T-cell (primary cell): Measurements from ENCODE around the gene FOXJ3. TPM values are rescaled to one million over a fixed set of nuclear protein-coding genes. Genes with fewer than 3 reads are reported as not detected.

Experiments used
- ATAC-seq, 4 experiments: fragments of 200-7000 bp in 3 of 4; fragments of 150-1000 bp in 1 of 4; cut with Tn5 transposase; replicated peaks in 1 of 4; 1 replicate in 3 of 4; 2 replicates in 1 of 4; pipeline ENCODE4 v1.10.0; 2021; ENCODE audit warnings: moderate library complexity in 3 of 4, mild to moderate bottlenecking in 2 of 4, moderate number of reproducible peaks in 1 of 4
- CTCF ChIA-PET, 2 donors: fragments of 300-600 bp; sonication (Branson Sonifier 250); formaldehyde crosslinking; loops; one replicate each; lab custom pipeline; 2022; ENCODE audit warnings: antibody characterized with exemption in 2 of 2; lab: Charles Lee
- POLR2A ChIA-PET, 2 donors: fragments of 300-600 bp; sonication (Branson Sonifier 250); formaldehyde crosslinking; loops; one replicate each; lab custom pipeline; 2022; ENCODE audit warnings: antibody characterized with exemption in 2 of 2; lab: Charles Lee
- DNase-seq, 35 experiments: peaks; one replicate each; pipeline versions ENCODE4 v3.0.0 to v3.0.0-alpha.2; 2013 to 2023
- H3K27ac ChIP-seq: one replicate; pipeline ENCODE4 v1.5.1; 2013; ENCODE audit warnings: low read length
- H3K27me3 ChIP-seq, 2 experiments: replicated peaks in 1 of 2; 1 replicate in 1 of 2; 2 replicates in 1 of 2; pipeline versions ENCODE4 v1.6.1 to v1.7.0; 2013; ENCODE audit warnings: low read length in 1 of 2, mixed read lengths in 1 of 2; ENCODE audit not compliant: control insufficient read depth in 2 of 2, insufficient read depth in 2 of 2; ENCODE audit errors: extremely low read depth in 1 of 2
- H3K36me3 ChIP-seq, 2 donors: 1 replicate in 1 of 2; 2 replicates in 1 of 2; pipeline versions ENCODE4 v1.6.1 to v1.7.0; 2013; ENCODE audit warnings: low read length in 1 of 2; ENCODE audit not compliant: control insufficient read depth in 2 of 2, insufficient read depth in 1 of 2; ENCODE audit errors: extremely low read depth in 1 of 2
- H3K4me1 ChIP-seq, 2 experiments: 1 replicate in 1 of 2; 2 replicates in 1 of 2; pipeline versions ENCODE4 v1.6.1 to v1.7.0; 2013; ENCODE audit warnings: low read length in 2 of 2, mixed read lengths in 1 of 2; ENCODE audit not compliant: insufficient read depth in 2 of 2, control insufficient read depth in 1 of 2; ENCODE audit errors: extremely low read depth in 1 of 2
- H3K4me3 ChIP-seq, 2 donors: 1 replicate in 1 of 2; 2 replicates in 1 of 2; pipeline versions ENCODE4 v1.5.1 to v1.7.0; 2013; ENCODE audit warnings: mild to moderate bottlenecking in 2 of 2, low read length in 1 of 2, moderate library complexity in 1 of 2; ENCODE audit not compliant: control insufficient read depth in 1 of 2; ENCODE audit errors: extremely low read depth in 1 of 2
- H3K9me3 ChIP-seq: 2 replicates; pipeline ENCODE4 v1.7.0; 2013
- H3K27ac Mint-ChIP-seq, 2 donors: one replicate each; pipeline ENCODE4 v1.8.0; 2020 to 2021; ENCODE audit warnings: mild to moderate bottlenecking in 2 of 2, mixed read lengths in 2 of 2
- H3K27me3 Mint-ChIP-seq, 2 donors: one replicate each; pipeline ENCODE4 v1.8.0; 2021 to 2022; ENCODE audit warnings: mixed read lengths in 2 of 2
- H3K36me3 Mint-ChIP-seq: one replicate; pipeline ENCODE4 v1.8.0; 2021; ENCODE audit warnings: mixed read lengths
- H3K4me1 Mint-ChIP-seq, 3 donors: one replicate each; pipeline ENCODE4 v1.8.0; 2020 to 2022; ENCODE audit warnings: mixed read lengths in 3 of 3, mild to moderate bottlenecking in 1 of 3
- H3K4me3 Mint-ChIP-seq, 3 donors: one replicate each; pipeline ENCODE4 v1.8.0; 2020 to 2022; ENCODE audit warnings: mild to moderate bottlenecking in 3 of 3, mixed read lengths in 3 of 3, moderate library complexity in 3 of 3
- H3K9me3 Mint-ChIP-seq, 3 donors: one replicate each; pipeline ENCODE4 v1.8.0; 2020 to 2022; ENCODE audit warnings: mixed read lengths in 3 of 3
- WGBS: methylation state at CpG from one replicate; pipeline ENCODE4 v1.1.5; 2013; ENCODE audit warnings: missing lambda C conversion rate; ENCODE audit not compliant: insufficient coverage; 5-methylcytosine and 5-hydroxymethylcytosine counted together
- total RNA-seq, 35 experiments: library from RNA in 6 of 35; stranded (reverse) in 6 of 35; fragments of 120-200 nt in 1 of 35; gene quantifications; one replicate each; pipeline versions ENCODE4 v1.2.1 to v1.2.4 and lab custom pipeline; 2013 to 2026

The FOXJ3 gene
- total RNA-seq, 5 donors from 2014 or later (not counting 1 experiment from before 2014, with no cell fraction given): 71.4 to 87.7 (median 77.8) TPM

- no peaks in the 10 kb centered on the region for H3K36me3 Mint-ChIP-seq
- Histone ChIP-seq H3K4me3 (no peak overlapping the region), H3K27ac (no peak overlapping the region), H3K27me3 (no peaks in the 10 kb centered on the region), H3K9me3 (no peaks in the 10 kb centered on the region), H3K4me1 (peaks cover 0 to 18% of the 10 kb centered on the region in 2 experiments), H3K36me3 (no peaks in the 10 kb centered on the region)
- H3K4me3 Mint-ChIP-seq: no peak overlapping the region
- H3K4me1 Mint-ChIP-seq: peaks cover 16 to 30% (median 19%) of the 10 kb centered on the region in 3 donors
- ChIA-PET POLR2A (interaction anchor here (0.5 to 0.7 kb wide), 2 partner anchors 1623 to 1628 kb away, joined by 3 read pairs; no protein-coding TSS in a partner anchor), CTCF (interaction anchor here in 1 of 2 donors (0.7 kb wide), 1 partner anchor 20 kb away, joined by 3 read pairs; no protein-coding TSS in a partner anchor)
- ATAC-seq (no peak), DNase-seq (no peak)
- H3K27me3 Mint-ChIP-seq: peaks cover 0 to under 1% of the 10 kb centered on the region in 2 donors
- no peak overlapping the region for H3K27ac Mint-ChIP-seq
- 100% methylated on average over 1 of the region's 2 CpGs for WGBS
- H3K9me3 Mint-ChIP-seq: no peaks in the 10 kb centered on the region
Observed at GRCh38 chr1:42340093-42340492, 5.1 kb upstream of the FOXJ3 start.

GRCh38 chr1:42336978-42337377, 1.9 kb upstream of the FOXJ3 start:
- peak overlapping the region in 2 of 3 donors; percentile 18 to 21 for H3K4me3 Mint-ChIP-seq
- no peak overlapping the region for H3K27ac ChIP-seq
- no peaks in the 10 kb centered on the region for H3K36me3 ChIP-seq
- no peaks in the 10 kb centered on the region for H3K27me3 ChIP-seq
- no peaks in the 10 kb centered on the region for H3K36me3 Mint-ChIP-seq
- CTCF ChIA-PET: no interaction called here
- POLR2A ChIA-PET: no interaction called here
- ATAC-seq (no peak), DNase-seq (no peak)
- H3K4me3 ChIP-seq: no peak overlapping the region
- peaks cover 38 to 52% (median 41%) of the 10 kb centered on the region in 3 donors for H3K4me1 Mint-ChIP-seq
- 91% methylated on average over 6 of the region's 6 CpGs for WGBS
- H3K27me3 Mint-ChIP-seq: no peaks in the 10 kb centered on the region
- no peaks in the 10 kb centered on the region for H3K9me3 ChIP-seq
- no peaks in the 10 kb centered on the region for H3K9me3 Mint-ChIP-seq
- peaks cover 8 to 23% of the 10 kb centered on the region in 2 experiments for H3K4me1 ChIP-seq
- peak overlapping the region in 1 of 2 donors; percentile 37 for H3K27ac Mint-ChIP-seq

GRCh38 chr1:42335809-42336518, 929 bp upstream of the FOXJ3 start:
- Mint-ChIP-seq H3K4me3 (peak overlapping the region; percentile 89 to 94 (median 91)), H3K36me3 (no peaks in the 10 kb centered on the region), H3K9me3 (no peaks in the 10 kb centered on the region), H3K27me3 (no peaks in the 10 kb centered on the region), H3K27ac (peak overlapping the region; percentile 82 to 90), H3K4me1 (peaks cover 45 to 62% (median 49%) of the 10 kb centered on the region in 3 donors)
- no CpG with 5 or more reads among the region's 9 CpGs for WGBS
- ChIA-PET POLR2A (no interaction called here), CTCF (interaction anchor here in 1 of 2 donors (0.6 kb wide), 1 partner anchor 72 kb away, joined by 5 read pairs; no protein-coding TSS in a partner anchor)
- Histone ChIP-seq H3K4me1 (peaks cover 8 to 25% of the 10 kb centered on the region in 2 experiments), H3K9me3 (no peaks in the 10 kb centered on the region), H3K36me3 (no peaks in the 10 kb centered on the region), H3K4me3 (peak overlapping the region; percentile 90 to 95), H3K27ac (peak overlapping the region; percentile 83), H3K27me3 (no peaks in the 10 kb centered on the region)
- DNase-seq (no peak), ATAC-seq (peak in 2 of 4 experiments; percentile 1 to 9)

DNA sequence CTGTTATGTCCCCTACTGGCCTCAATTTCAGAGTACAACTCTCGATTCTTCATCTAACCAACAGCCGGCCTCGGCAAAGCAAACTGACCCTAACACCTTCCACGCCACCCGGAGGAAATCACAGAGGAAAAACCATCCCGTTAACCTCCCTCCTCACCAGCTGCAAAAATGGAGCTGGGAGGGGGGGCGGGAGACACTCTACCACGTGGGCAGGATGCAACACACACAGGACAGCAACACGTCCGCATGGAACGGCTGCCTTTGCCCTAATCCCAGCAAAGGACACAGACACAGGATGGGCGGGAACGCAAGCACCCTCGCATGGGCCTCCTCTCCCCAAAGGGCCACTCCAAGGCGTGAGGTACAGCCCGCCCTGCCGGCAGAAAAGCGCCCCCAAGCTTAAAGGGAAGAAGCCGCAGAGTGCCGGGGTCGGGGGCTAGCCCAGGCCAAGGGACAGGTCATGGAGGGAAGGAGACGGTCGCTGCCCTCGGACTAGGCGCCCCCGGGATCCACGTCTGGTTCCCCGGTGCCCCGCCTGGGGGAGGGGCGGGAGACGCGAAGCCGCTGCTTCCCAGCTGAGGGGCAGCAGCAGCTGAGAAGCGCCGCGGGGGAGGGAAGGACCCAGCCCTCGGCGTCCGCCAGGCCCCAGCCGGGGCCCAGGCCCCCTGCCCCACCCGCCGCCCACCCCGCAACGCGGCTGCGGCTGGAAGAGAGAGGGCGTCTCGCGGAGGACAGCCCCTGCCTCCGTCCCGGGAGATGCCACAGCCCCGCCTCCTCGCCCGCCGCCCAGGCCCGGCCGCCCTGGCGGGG, 590 bp downstream of the FOXJ3 start:
- peak; percentile 58 to 66 (median 62) for ATAC-seq

DNA sequence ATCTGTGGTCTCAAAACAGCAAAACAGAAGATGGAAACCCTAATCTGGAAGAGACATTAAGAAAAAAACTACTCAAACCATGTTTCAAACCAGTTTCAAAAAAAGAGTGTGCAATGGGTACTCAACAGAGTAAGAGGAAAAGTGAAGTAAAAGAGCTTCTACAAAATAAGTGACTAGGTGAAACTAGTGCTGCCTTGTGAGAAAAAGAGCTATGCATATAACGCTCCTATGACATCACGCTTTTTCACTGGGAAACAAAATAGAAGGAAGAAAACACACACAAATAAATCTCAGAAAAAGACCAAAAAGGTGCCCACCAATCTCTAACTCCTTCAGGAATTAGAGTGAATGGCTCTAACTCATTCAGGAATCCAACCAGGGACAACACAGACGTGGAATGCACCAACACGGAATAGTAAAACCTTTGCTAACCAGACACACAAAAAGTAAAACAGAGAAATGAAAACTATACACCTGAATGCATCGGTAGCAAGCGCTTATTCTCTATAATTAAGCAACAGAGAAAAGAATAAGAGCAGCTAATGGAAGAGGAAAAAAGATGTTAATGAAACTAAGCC, 1.3 kb downstream of the FOXJ3 start:
- ATAC-seq: no peak
- Mint-ChIP-seq H3K4me1 (peaks cover 66 to 73% (median 70%) of the 10 kb centered on the region in 3 donors), H3K36me3 (peaks cover 3% of the 10 kb centered on the region), H3K9me3 (no peaks in the 10 kb centered on the region), H3K27me3 (no peaks in the 10 kb centered on the region), H3K27ac (peak overlapping the region; percentile 81 to 84), H3K4me3 (peak overlapping the region; percentile 90 to 94 (median 93))
- H3K9me3 ChIP-seq: no peaks in the 10 kb centered on the region
- no peak for DNase-seq
- CTCF ChIA-PET: interaction anchor here (0.6 to 1.2 kb wide), 4 partner anchors 18 to 433 kb away, joined by 3 read pairs; partner anchors contain the start of genes C1orf50 (in 1 of the 2) and CCDC30 (in 1 of the 2)
- H3K4me1 ChIP-seq: peaks cover 8 to 30% of the 10 kb centered on the region in 2 experiments
- H3K36me3 ChIP-seq: no peaks in the 10 kb centered on the region
- 0% methylated on average over 1 of the region's 6 CpGs for WGBS
- H3K4me3 ChIP-seq: peak overlapping the region; percentile 90 to 95
- H3K27me3 ChIP-seq: no peaks in the 10 kb centered on the region
- no peak overlapping the region for H3K27ac ChIP-seq
- POLR2A ChIA-PET: interaction anchor here in 1 of 2 donors (0.6 kb wide), 1 partner anchor 48 kb away, joined by 3 read pairs; no protein-coding TSS in a partner anchor

More for the DNA sequence above, 590 bp downstream of the FOXJ3 start:
- H3K4me3 Mint-ChIP-seq: peak overlapping the region; percentile 90 to 94 (median 93)
- WGBS: under 1% methylated on average over 51 of the region's 58 CpGs
- H3K27ac Mint-ChIP-seq: peak overlapping the region; percentile 81 to 84
- Histone ChIP-seq H3K9me3 (no peaks in the 10 kb centered on the region), H3K27ac (peak overlapping the region; percentile 50), H3K4me3 (peak overlapping the region; percentile 90 to 95), H3K27me3 (no peaks in the 10 kb centered on the region), H3K36me3 (no peaks in the 10 kb centered on the region), H3K4me1 (peaks cover 8 to 30% of the 10 kb centered on the region in 2 experiments)
- H3K4me1 Mint-ChIP-seq: peaks cover 59 to 73% (median 63%) of the 10 kb centered on the region in 3 donors
- peak in 20 of 35 experiments; percentile 1 to 41 (median 7) for DNase-seq
- peaks cover 3% of the 10 kb centered on the region for H3K36me3 Mint-ChIP-seq
- H3K27me3 Mint-ChIP-seq: no peaks in the 10 kb centered on the region
- H3K9me3 Mint-ChIP-seq: no peaks in the 10 kb centered on the region
- ChIA-PET CTCF (interaction anchor here (0.6 to 1.2 kb wide), 4 partner anchors 18 to 433 kb away, joined by 3 read pairs; partner anchors contain the start of genes C1orf50 (in 1 of the 2) and CCDC30 (in 1 of the 2)), POLR2A (interaction anchor here in 1 of 2 donors (0.6 kb wide), 1 partner anchor 48 kb away, joined by 3 read pairs; no protein-coding TSS in a partner anchor)
